HG03280 (cell line): ENCODE results near the gene PANK2.
"Not testable (repeated sequence)": the region's sequence is repeated elsewhere in the genome, so short reads cannot be mapped to it uniquely, and the experiment has no call there.

Experiments used
- ATAC-seq: cut with Tn5 transposase; IDR thresholded peaks from one replicate; pipeline ENCODE4 v1.9.1; 2021; ENCODE audit warnings: mild to moderate bottlenecking, moderate library complexity; ENCODE audit not compliant: unreplicated experiment

PANK2 gene

GRCh38 chr20:3888622-3889488 is at the start of gene PANK2:
Gene PANK2 (plus strand): TSS chr20:3889387.
- ATAC-seq, result peak; percentile 92

- ATAC-seq, result not testable (repeated sequence)
These were observed 49.0 kb upstream of the PANK2 start for GRCh38 chr20:3840201-3840600.

DNA sequence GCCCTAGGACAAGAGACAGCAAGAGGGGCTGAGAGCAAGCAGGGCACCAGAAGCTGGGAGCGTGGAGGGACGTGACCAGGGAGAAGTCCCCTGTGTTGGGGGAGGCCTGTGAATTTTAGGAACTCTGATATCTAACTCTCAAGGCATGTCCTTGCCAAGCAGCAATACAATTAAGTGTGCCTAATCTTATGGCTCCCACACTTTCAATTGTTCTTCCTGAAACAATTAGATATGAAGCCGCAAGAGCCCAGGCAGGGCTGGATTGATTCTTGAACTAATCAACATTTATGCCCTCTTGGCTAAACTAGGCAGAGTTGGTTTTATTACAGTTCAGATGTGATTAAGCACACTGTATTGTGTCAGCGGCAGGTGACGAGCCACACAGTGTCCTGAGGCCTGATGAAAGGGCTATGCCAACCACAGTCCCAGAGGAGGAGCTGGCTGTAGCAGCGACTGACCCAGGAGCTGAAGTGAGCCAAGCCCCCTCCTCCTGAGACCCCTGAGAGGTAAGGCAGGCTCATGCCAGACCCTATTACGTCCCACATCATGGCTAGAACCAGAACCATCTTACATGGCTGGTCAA is 46.7 kb upstream of the PANK2 start:
- ATAC-seq, result no peak

DNA sequence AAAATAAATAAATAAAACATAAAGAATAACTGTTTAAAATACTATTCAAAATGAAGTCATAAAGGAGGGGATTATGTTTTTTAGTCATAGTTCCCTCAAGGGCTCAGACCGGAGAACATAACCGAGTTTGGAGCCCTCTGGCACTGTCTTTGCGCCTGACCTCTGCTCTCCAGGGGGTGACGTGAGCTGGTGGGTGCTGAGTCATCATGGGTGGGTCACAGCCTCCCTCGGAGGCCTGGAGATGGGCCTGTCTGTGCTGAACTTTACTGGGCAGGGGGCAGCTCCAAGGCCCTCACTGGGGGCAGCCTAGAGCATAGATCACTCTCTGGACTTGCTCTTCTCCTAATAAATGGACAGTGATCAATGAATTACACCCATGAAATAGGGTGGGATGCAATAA is 45.7 kb upstream of the PANK2 start:
- ATAC-seq, result no peak

DNA sequence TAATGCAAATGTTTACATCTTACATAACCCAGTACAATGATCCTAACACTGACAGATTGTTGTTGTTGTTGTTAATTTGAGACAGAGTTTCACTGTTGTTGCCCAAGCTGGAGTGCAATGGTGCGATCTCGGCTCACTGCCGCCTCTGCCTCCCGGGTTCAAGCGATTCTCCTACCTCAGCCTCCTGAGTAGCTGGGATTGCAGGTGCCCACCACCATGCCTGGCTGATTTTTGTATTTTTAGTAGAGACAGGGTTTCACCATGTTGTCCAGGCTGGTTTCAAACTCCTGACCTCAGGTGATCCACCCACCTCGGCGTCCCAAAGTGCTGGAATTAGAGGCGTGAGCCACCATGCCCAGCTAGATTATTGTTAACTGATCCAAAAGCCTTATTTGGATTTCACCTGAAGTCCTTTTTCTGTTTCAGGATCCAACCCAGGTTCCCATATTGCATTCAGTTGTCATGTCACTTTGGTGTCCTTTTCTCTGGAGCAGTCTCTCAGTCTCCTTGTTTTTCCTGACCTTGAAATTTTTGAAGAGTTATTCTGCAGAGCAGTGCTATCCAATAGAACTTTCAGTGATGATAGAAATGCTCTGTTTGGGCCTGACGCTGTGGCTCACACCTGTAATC is 45.1 kb upstream of the PANK2 start:
- ATAC-seq, result not testable (repeated sequence)

DNA sequence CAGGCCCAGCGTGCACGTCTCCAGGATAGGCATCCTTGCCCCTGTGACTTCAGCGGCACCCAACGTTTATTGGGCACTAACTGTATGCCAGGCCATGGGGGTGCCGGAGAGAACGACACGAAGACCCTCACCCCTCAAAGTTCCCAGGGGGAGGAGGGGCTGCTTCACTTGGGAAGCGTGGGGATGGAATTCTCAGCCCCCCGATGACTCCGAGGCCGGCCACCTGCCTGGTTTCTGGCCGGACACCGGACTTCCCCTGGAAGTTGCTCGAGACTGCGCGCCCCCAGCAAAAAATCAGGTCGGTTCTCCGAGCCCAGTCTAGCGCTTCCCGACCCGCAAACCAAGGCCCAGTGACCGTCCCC is 42.8 kb upstream of the PANK2 start:
- ATAC-seq, result no peak

- ATAC-seq, result peak; percentile 93
These were observed 42.3 kb upstream of the PANK2 start, which contains the start of gene MAVS for GRCh38 chr20:3846740-3847428. Gene MAVS (plus strand): TSS chr20:3846834. CDS start chr20:3854625, 7,791 bp downstream.

DNA sequence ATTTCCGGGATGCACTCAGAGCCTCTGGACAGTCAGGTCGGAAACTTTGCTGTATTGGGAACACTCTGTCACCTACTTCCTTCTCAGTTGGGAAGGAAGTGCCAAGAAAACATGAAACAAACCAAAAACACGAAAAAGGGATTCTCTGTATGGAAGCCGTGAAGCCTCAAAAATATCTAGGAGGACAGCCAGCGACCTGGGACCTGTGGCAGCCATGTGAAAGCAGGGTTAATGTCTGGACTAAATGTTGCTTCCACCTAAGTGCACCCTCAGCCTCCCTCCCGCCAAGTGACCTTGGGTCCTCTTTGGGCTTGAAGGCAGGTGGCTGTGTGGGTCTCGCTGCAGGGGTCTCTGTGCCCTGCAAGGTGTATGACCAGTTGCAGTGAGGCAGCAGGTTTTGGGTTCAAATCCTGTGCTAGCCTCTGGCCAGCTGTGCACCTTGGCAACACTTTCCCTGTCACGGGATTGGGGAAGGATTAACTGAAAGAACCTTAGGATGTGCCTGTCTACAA is 41.7 kb upstream of the PANK2 start:
- no peak for ATAC-seq

DNA sequence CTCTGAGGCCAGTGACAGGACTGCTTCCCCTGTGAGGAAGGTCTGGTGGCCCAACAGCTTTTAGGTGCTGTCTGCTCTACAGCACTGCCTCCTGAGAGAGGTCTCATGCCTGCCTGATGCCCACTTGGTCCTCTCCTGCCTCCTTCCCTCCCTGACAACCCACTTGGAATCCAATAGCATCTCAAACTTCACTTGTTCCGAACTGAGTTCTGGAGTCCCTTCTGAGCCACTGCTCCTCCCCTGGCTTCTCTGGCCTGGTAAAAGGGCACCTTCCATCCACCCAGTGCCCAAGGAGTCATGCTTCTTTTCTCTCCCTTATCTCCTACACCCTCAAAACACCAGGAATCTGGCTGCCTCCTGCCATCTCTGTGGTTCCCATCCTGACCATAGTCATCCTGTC is 40.6 kb upstream of the PANK2 start:
- no peak for ATAC-seq

- ATAC-seq, result no peak
These were observed 34.7 kb upstream of the PANK2 start for GRCh38 chr20:3854462-3854871.

DNA sequence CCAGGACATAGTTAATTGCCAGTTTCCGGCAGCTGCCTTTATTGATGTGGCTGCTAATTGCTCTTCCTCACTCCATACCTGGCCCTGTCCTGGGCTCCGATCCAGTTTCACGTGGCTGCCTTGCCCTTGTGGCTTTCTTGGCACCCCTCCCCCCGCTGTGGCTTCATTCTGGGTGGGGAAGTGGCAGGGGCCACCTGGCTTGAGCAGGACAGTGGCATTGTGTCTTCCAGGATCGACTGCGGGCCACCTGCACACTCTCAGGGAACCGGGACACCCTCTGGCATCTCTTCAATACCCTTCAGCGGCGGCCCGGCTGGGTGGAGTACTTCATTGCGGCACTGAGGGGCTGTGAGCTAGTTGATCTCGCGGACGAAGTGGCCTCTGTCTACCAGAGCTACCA is 31.8 kb upstream of the PANK2 start:
- ATAC-seq, result no peak

DNA sequence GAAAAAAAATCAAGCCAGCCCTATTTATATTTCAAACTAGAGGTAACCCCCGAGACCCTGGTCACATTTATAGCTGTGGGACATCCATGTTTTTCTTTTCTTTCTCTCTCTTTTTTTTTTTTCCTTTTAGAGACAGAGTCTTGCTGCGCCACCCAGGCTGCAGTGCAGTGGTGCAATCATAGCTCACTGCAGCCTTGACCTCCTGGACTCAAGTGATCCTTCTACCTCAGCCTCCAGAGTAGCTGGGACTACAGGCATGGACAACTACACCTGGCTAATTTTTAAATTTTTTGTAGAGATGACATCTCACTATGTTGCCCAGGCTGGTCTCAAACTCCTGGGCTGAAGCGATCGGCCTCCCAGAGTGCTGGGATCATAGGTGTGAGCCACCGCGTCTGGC is 30.5 kb upstream of the PANK2 start:
- ATAC-seq, result no peak

- no peak for ATAC-seq
These were observed 28.0 kb upstream of the PANK2 start for GRCh38 chr20:3861191-3861590.

- ATAC-seq, result no peak
These were observed 26.9 kb upstream of the PANK2 start for GRCh38 chr20:3862333-3862732.

GRCh38 chr20:3863317-3863716 is 25.9 kb upstream of the PANK2 start:
- no peak for ATAC-seq

- no peak for ATAC-seq
These were observed 24.7 kb upstream of the PANK2 start for GRCh38 chr20:3864518-3864917.

GRCh38 chr20:3865152-3865886 is 23.9 kb upstream of the PANK2 start:
- ATAC-seq, result no peak

DNA sequence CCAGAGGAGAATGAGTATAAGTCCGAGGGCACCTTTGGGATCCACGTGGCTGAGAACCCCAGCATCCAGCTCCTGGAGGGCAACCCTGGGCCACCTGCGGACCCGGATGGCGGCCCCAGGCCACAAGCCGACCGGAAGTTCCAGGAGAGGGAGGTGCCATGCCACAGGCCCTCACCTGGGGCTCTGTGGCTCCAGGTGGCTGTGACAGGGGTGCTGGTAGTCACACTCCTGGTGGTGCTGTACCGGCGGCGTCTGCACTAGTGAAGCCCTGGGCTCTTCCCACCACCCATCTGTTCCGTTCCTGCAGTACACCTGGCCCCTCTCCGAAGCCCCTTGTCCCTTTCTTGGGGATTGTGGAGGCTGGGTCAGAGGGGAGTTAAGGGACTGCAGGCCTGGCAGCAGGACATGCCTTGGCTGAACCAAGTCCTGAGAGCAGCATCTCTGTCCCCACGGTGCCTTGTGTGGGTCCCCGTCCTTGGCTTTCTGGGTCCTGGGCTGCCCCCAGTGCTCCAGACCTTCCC is 23.2 kb upstream of the PANK2 start:
- no peak for ATAC-seq

GRCh38 chr20:3866464-3866863 is 22.7 kb upstream of the PANK2 start:
- ATAC-seq, result no peak

DNA sequence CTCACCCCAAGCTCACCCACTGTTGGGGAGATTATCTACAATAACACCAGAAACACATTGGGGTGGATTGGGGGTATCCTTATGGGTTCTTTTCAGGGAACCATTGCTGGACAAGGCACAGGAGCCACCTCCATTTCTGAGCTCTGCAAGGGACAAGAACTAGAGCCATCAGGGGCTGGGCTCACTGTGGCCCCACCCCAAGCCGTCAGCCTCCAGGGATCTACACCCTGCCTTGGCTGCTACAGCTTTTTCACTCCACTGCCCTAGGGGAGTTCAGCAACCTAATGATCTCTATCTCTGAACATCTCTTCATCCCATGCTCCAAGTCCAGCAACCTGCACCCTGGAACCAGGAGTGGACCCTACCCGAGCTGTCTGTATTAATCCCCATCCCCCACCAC is 21.4 kb upstream of the PANK2 start:
- ATAC-seq, result no peak
